Left renal pelvis (tissue), 4 donors: ENCODE data around the gene XPR1. TPM values are rescaled to one million over a fixed set of nuclear protein-coding genes. Genes with fewer than 3 reads are reported as not detected.
"Not testable (repeated sequence)": the region's sequence is repeated elsewhere in the genome, so short reads cannot be mapped to it uniquely, and the experiment has no call there.

Source experiments
- DNase-seq, 4 donors: peaks; one replicate each; pipeline ENCODE4 v3.0.0-alpha.2; 2013; ENCODE audit warnings: low read depth in 4 of 4, low spot score in 3 of 4
- polyA plus RNA-seq, 4 donors: library from polyadenylated mRNA; unstranded; fragments of 120-200 nt; gene quantifications; one replicate each; pipeline ENCODE4 v1.2.1, GENCODE V29; 2013; ENCODE audit not compliant: insufficient read length in 4 of 4

The XPR1 gene
- polyA plus RNA-seq, 4 donors, result 21.5 to 43.0 (median 38.8) TPM

GRCh38 chr1:180821970-180822369 lies 190.1 kb downstream of the XPR1 start:
- DNase-seq, result no peak

GRCh38 chr1:180831507-180831906 lies 199.7 kb downstream of the XPR1 start:
- not testable (repeated sequence) for DNase-seq

GRCh38 chr1:180833180-180833579 lies 201.4 kb downstream of the XPR1 start:
- not testable (repeated sequence) for DNase-seq

- no peak for DNase-seq
Measured at GRCh38 chr1:180836449-180836848, 204.6 kb downstream of the XPR1 start.

GRCh38 chr1:180837020-180837419 lies 205.2 kb downstream of the XPR1 start:
- DNase-seq, result no peak

- no peak for DNase-seq
Measured at GRCh38 chr1:180838535-180838934, 206.7 kb downstream of the XPR1 start.

GRCh38 chr1:180839547-180839946 lies 207.7 kb downstream of the XPR1 start:
- no peak for DNase-seq

GRCh38 chr1:180841415-180841814 lies 209.6 kb downstream of the XPR1 start:
- no peak for DNase-seq

- no peak for DNase-seq
Measured at GRCh38 chr1:180842052-180842451, 210.2 kb downstream of the XPR1 start.

- no peak for DNase-seq
Measured at GRCh38 chr1:180842491-180843275, 210.9 kb downstream of the XPR1 start.

- DNase-seq, result no peak
Measured at GRCh38 chr1:180845352-180845751, 213.5 kb downstream of the XPR1 start.

GRCh38 chr1:180848191-180848590 lies 216.4 kb downstream of the XPR1 start:
- DNase-seq, result no peak

GRCh38 chr1:180849031-180849775 lies 217.4 kb downstream of the XPR1 start:
- DNase-seq, result no peak

- DNase-seq, result no peak
Measured at GRCh38 chr1:180851995-180852887, 220.4 kb downstream of the XPR1 start.

- no peak for DNase-seq
Measured at GRCh38 chr1:180854001-180854400, 222.2 kb downstream of the XPR1 start.

- DNase-seq, result no peak
Measured at GRCh38 chr1:180854456-180854855, 222.6 kb downstream of the XPR1 start.

GRCh38 chr1:180857947-180858725 lies 226.3 kb downstream of the XPR1 start:
- DNase-seq, result not testable (repeated sequence)

GRCh38 chr1:180859306-180859705 lies 227.5 kb downstream of the XPR1 start:
- DNase-seq, result no peak

GRCh38 chr1:180860535-180860934 lies 228.7 kb downstream of the XPR1 start:
- no peak for DNase-seq

- no peak for DNase-seq
Measured at GRCh38 chr1:180862305-180862704, 230.5 kb downstream of the XPR1 start.
